ENCODE results near the gene ZNF202.

DNA sequence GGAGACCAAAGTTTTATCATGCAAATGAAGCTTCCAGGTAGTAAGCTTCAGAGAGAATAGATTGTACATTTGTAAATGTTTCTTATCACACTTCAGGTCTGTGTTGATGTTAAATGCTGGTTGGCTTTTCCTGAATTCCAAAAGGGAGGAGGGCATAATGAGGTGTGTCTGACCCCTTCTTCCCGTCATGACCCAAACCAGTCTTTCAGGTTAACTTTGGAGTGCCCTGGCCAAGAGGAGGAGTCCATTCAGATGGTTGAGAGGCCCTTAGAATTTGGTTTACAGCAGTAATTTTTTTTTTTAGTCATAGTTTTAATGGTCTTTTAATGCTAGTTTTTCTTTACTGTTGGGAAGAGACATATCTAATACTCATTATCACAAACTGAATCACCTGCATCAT is 10.3 kb upstream of the ZNF202 start:
- TF ChIP-seq RAD21 (IDR thresholded peaks at IDR 0.05; ENCODE audit: low read depth), result no peak
- no peak for TF ChIP-seq FOXM1 (IDR thresholded peaks at IDR 0.05; ENCODE audit: borderline replicate concordance, low read depth)
- no peak for TF ChIP-seq ZBTB7A (IDR thresholded peaks at IDR 0.05; ENCODE audit: low read depth)
- no peak for TF ChIP-seq YY1 (IDR thresholded peaks at IDR 0.05; ENCODE audit: low read depth)
- no peak for TF ChIP-seq TEAD4 (IDR thresholded peaks at IDR 0.05)
- TF ChIP-seq, protein P1, sequence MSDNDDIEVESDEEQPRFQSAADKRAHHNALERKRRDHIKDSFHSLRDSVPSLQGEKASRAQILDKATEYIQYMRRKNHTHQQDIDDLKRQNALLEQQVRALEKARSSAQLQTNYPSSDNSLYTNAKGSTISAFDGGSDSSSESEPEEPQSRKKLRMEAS (IDR thresholded peaks at IDR 0.05), result no peak
- TF ChIP-seq TCF12 (IDR thresholded peaks at IDR 0.05; ENCODE audit: low read depth), result no peak
- TF ChIP-seq, protein P2, sequence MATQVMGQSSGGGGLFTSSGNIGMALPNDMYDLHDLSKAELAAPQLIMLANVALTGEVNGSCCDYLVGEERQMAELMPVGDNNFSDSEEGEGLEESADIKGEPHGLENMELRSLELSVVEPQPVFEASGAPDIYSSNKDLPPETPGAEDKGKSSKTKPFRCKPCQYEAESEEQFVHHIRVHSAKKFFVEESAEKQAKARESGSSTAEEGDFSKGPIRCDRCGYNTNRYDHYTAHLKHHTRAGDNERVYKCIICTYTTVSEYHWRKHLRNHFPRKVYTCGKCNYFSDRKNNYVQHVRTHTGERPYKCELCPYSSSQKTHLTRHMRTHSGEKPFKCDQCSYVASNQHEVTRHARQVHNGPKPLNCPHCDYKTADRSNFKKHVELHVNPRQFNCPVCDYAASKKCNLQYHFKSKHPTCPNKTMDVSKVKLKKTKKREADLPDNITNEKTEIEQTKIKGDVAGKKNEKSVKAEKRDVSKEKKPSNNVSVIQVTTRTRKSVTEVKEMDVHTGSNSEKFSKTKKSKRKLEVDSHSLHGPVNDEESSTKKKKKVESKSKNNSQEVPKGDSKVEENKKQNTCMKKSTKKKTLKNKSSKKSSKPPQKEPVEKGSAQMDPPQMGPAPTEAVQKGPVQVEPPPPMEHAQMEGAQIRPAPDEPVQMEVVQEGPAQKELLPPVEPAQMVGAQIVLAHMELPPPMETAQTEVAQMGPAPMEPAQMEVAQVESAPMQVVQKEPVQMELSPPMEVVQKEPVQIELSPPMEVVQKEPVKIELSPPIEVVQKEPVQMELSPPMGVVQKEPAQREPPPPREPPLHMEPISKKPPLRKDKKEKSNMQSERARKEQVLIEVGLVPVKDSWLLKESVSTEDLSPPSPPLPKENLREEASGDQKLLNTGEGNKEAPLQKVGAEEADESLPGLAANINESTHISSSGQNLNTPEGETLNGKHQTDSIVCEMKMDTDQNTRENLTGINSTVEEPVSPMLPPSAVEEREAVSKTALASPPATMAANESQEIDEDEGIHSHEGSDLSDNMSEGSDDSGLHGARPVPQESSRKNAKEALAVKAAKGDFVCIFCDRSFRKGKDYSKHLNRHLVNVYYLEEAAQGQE (IDR thresholded peaks at IDR 0.05; ENCODE audit: low read depth), result no peak
- no peak for TF ChIP-seq EGR1 (IDR thresholded peaks at IDR 0.05)
- no peak for TF ChIP-seq EP300 (IDR thresholded peaks at IDR 0.05; ENCODE audit: borderline replicate concordance)
- no peak for TF ChIP-seq TAF1 (IDR thresholded peaks at IDR 0.05; ENCODE audit: low read depth)
- no peak for TF ChIP-seq CEBPB (IDR thresholded peaks at IDR 0.05)
- no peak for TF ChIP-seq NFIC (IDR thresholded peaks at IDR 0.05)
- no peak for TF ChIP-seq CREB1 (IDR thresholded peaks at IDR 0.05; ENCODE audit: low read depth)
